Psoas muscle (tissue), 8 donors: Measurements from ENCODE around the gene CLASRP. TPM values are rescaled to one million over a fixed set of nuclear protein-coding genes. Genes with fewer than 3 reads are reported as not detected.

ENCODE experiments used
- ATAC-seq, 4 donors: fragments of 200-7000 bp; cut with Tn5 transposase; one replicate each; pipeline ENCODE4 v1.9.1; 2020; ENCODE audit warnings: moderate library complexity in 3 of 4, mild to moderate bottlenecking in 2 of 4
- DNase-seq, 2 donors: peaks; one replicate each; pipeline ENCODE4 v3.0.0-alpha.2; 2020
- H3K27ac ChIP-seq: fragments of 200-600 bp; one replicate; pipeline ENCODE4 v1.8.0; 2022
- H3K27me3 ChIP-seq, 3 donors: fragments of 200-600 bp in 1 of 3; one replicate each; pipeline versions ENCODE4 v1.6.1 to v1.8.0; 2013 to 2022; ENCODE audit warnings: low read length in 2 of 3, mild to moderate bottlenecking in 2 of 3, moderate library complexity in 1 of 3; ENCODE audit not compliant: insufficient read depth in 3 of 3
- H3K36me3 ChIP-seq, 2 donors: fragments of 200-600 bp in 1 of 2; one replicate each; pipeline versions ENCODE4 v1.6.1 to v1.8.0; 2013 to 2022; ENCODE audit warnings: low read depth in 1 of 2, mild to moderate bottlenecking in 1 of 2, moderate library complexity in 1 of 2; ENCODE audit not compliant: insufficient read depth in 1 of 2
- H3K4me1 ChIP-seq: fragments of 200-600 bp; one replicate; pipeline ENCODE4 v1.8.0; 2022
- H3K4me3 ChIP-seq: fragments of 200-600 bp; one replicate; pipeline ENCODE4 v1.8.0; 2022; ENCODE audit warnings: mild to moderate bottlenecking
- H3K9me3 ChIP-seq: fragments of 200-600 bp; one replicate; pipeline ENCODE4 v1.8.0; 2022
- CTCF ChIP-seq: fragments of 200-600 bp; IDR thresholded peaks from one replicate; pipeline ENCODE4 v1.8.0; 2022; ENCODE audit warnings: antibody characterized with exemption
- WGBS, 3 donors: extraction: QIAGEN DNeasy Blood & Tissue Kit; methylation state at CpG; one replicate each; pipeline versions ENCODE4 v1.1.6 to v1.1.7; 2013; 5-methylcytosine and 5-hydroxymethylcytosine counted together
- intact Hi-C, 2 donors: fragments of 100-400 bp; cut with DNase I; formaldehyde crosslinking; loops; one replicate each; pipeline versions ENCODE4 v1.11.0 to v1.14.2; 2022
- polyA plus RNA-seq, 3 donors: library from polyadenylated mRNA; stranded (reverse); fragments of 200-250 nt; gene quantifications; one replicate each; pipeline ENCODE4 v1.2.3, GENCODE V29; 2013
- total RNA-seq, 4 donors: library from RNA; stranded (reverse); fragmentation: NEBNext Ultra II Directional in 2 of 4; extraction: Animal tissue kit (Norgen Biotek cat#: 25700) in 2 of 4; gene quantifications; one replicate each; pipeline versions ENCODE4 v1.2.1 to v1.2.4, GENCODE V29; 2021 to 2023
- donor health status: healthy with polysubstance abuse.
- donor health status: DM: no; HTN: no; CAD: no; lungs with moderate emphysema.
- donor health status: Bipolar disorder and iron deficiency.
- donor health status: healthy.
- donor health status: DM: yes; HTN: yes; CAD: no.
- donor health status: DM: no; HTN: no; CAD: no.
- donor health status: DM: no; HTN: no; CAD: no.
- donor health status: DM: yes; HTN: yes; CAD: no.

Gene CLASRP
- total and polyA plus RNA-seq, 7 donors = 30.8 to 65.9 (median 37.4) TPM

- no peak overlapping the region for H3K4me3 ChIP-seq
- DNase-seq (no peak), ATAC-seq (no peak)
- H3K36me3 ChIP-seq = no peaks in the 10 kb centered on the region
- WGBS, 3 donors = 75 to 79% (median 78%) methylated on average over 12 of the region's 12 CpGs
- no peak for TF ChIP-seq CTCF
- no peaks in the 10 kb centered on the region for H3K9me3 ChIP-seq
- H3K27ac ChIP-seq = no peak overlapping the region
- intact Hi-C loops = loop anchor here in 1 of 2 donors (10.0 kb wide), 1 partner anchor 877 kb away; no protein-coding TSS in a partner anchor
- H3K4me1 ChIP-seq = peaks cover 32% of the 10 kb centered on the region
- no peaks in the 10 kb centered on the region for H3K27me3 ChIP-seq
Measured at GRCh38 chr19:45107621-45108150, 68.8 kb downstream of the CLASRP start.

- H3K27me3 ChIP-seq = no peaks in the 10 kb centered on the region
- no peaks in the 10 kb centered on the region for H3K36me3 ChIP-seq
- no peak overlapping the region for H3K27ac ChIP-seq
- peaks cover 15% of the 10 kb centered on the region for H3K4me1 ChIP-seq
- intact Hi-C loops = no loop called here
- ATAC-seq = peak; percentile 34 to 60 (median 46)
- no peaks in the 10 kb centered on the region for H3K9me3 ChIP-seq
- no peak for DNase-seq
- H3K4me3 ChIP-seq = no peak overlapping the region
- WGBS, 3 donors = 44 to 60% (median 58%) methylated on average over 5 of the region's 5 CpGs
- TF ChIP-seq CTCF = no peak
Measured at GRCh38 chr19:45110851-45111266, 72.0 kb downstream of the CLASRP start.

- Histone ChIP-seq H3K36me3 (no peaks in the 10 kb centered on the region), H3K27me3 (no peaks in the 10 kb centered on the region), H3K9me3 (no peaks in the 10 kb centered on the region), H3K27ac (no peak overlapping the region), H3K4me3 (no peak overlapping the region), H3K4me1 (peaks cover 29% of the 10 kb centered on the region)
- ATAC-seq (no peak), DNase-seq (no peak)
- WGBS, 3 donors = 89 to 91% (median 90%) methylated on average over 11 of the region's 11 CpGs
- intact Hi-C loops = no loop called here
- no peak for TF ChIP-seq CTCF
Measured at GRCh38 chr19:45112111-45112827, 73.4 kb downstream of the CLASRP start.

GRCh38 chr19:45113628-45114027 lies 74.8 kb downstream of the CLASRP start:
- Histone ChIP-seq H3K9me3 (no peaks in the 10 kb centered on the region), H3K27me3 (no peaks in the 10 kb centered on the region), H3K36me3 (no peaks in the 10 kb centered on the region), H3K4me3 (no peak overlapping the region), H3K27ac (no peak overlapping the region), H3K4me1 (peaks cover 41% of the 10 kb centered on the region)
- 76 to 85% (median 80%) methylated on average over 9 of the region's 9 CpGs for whole genome bisulfite sequencing, 3 donors
- ATAC-seq (no peak), DNase-seq (no peak)
- no peak for TF ChIP-seq CTCF
- intact Hi-C loops = no loop called here
